Progenitor cell of endocrine pancreas (in vitro differentiated cells): ENCODE results near the gene GABBR2. TPM values are rescaled to one million over a fixed set of nuclear protein-coding genes. Genes with fewer than 3 reads are reported as not detected.

Source experiments
- DNase-seq: peaks from one replicate; pipeline ENCODE4 v3.0.0; 2021; ENCODE audit warnings: low spot score; ENCODE audit not compliant: unreplicated experiment
- H3K27ac Mint-ChIP-seq: 2 replicates; pipeline ENCODE4 v1.8.0; 2021; ENCODE audit warnings: mild to moderate bottlenecking, moderate library complexity, mixed read lengths
- H3K27me3 Mint-ChIP-seq: 2 replicates; pipeline ENCODE4 v1.8.0; 2021; ENCODE audit warnings: mixed read lengths
- H3K36me3 Mint-ChIP-seq: 2 replicates; pipeline ENCODE4 v1.8.0; 2022; ENCODE audit warnings: mixed read lengths; ENCODE audit not compliant: insufficient read depth
- H3K4me1 Mint-ChIP-seq: 2 replicates; pipeline ENCODE4 v1.8.0; 2021; ENCODE audit warnings: low read depth, mixed read lengths
- H3K4me3 Mint-ChIP-seq: 2 replicates; pipeline ENCODE4 v1.8.0; 2021; ENCODE audit warnings: low read depth, mild to moderate bottlenecking, moderate library complexity, mixed read lengths
- H3K9me3 Mint-ChIP-seq: 2 replicates; pipeline ENCODE4 v1.8.0; 2021; ENCODE audit warnings: low read depth, mixed read lengths
- total RNA-seq: library from RNA; stranded (reverse); gene quantifications from 2 replicates; pipeline ENCODE4 v1.2.1, GENCODE V29; 2021
- TF ChIP-seq, protein P1 (sequence below): fragments of 200-600 bp; sonication (generic); IDR thresholded peaks from one replicate; pipeline ENCODE4 v1.5.0; 2021; ENCODE audit warnings: antibody characterized with exemption, mild to moderate bottlenecking; ENCODE audit not compliant: unreplicated experiment

GABBR2 gene
- total RNA-seq, 1 donor from 2014 or later: 0.84 TPM

DNA sequence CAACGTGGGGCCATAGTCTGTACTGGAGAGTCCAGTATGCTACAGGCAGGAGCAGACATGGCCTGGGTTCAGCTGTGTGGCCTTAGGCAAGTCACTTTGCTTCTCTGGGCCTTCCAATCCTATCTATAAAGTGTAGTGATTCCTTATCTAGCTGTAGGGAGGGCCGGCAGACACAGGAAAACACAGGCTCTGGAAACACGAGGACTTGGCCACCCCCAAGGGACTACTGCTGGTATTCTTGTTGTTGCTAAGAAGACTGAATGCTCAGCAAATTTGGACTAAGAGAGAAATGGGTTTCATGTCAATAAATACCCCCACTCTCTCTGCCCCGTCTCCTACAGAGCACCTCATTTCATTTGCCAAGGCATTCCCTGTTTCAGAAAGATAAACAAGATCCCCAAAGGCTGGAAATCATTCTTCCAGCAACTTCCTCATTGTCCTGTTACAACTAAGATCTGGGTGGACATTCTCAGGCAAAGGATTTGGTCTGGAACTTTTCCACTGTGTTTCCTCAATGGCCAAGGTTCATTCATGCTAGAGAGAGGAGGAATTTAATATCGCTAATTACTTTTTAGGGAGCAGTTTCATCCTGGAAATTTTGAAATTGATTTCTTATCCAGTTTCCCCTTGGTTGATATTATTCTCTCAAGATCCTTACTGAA is 105.8 kb downstream of the GABBR2 start:
- no peak overlapping the region for H3K27ac Mint-ChIP-seq
- no peak overlapping the region for H3K4me3 Mint-ChIP-seq
- H3K27me3 Mint-ChIP-seq: peaks cover 8% of the 10 kb centered on the region
- TF ChIP-seq, protein P1, sequence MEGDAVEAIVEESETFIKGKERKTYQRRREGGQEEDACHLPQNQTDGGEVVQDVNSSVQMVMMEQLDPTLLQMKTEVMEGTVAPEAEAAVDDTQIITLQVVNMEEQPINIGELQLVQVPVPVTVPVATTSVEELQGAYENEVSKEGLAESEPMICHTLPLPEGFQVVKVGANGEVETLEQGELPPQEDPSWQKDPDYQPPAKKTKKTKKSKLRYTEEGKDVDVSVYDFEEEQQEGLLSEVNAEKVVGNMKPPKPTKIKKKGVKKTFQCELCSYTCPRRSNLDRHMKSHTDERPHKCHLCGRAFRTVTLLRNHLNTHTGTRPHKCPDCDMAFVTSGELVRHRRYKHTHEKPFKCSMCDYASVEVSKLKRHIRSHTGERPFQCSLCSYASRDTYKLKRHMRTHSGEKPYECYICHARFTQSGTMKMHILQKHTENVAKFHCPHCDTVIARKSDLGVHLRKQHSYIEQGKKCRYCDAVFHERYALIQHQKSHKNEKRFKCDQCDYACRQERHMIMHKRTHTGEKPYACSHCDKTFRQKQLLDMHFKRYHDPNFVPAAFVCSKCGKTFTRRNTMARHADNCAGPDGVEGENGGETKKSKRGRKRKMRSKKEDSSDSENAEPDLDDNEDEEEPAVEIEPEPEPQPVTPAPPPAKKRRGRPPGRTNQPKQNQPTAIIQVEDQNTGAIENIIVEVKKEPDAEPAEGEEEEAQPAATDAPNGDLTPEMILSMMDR: no peak
- no peak for DNase-seq
- H3K4me1 Mint-ChIP-seq: peaks cover 6% of the 10 kb centered on the region
- H3K36me3 Mint-ChIP-seq: no peaks in the 10 kb centered on the region
- no peaks in the 10 kb centered on the region for H3K9me3 Mint-ChIP-seq

DNA sequence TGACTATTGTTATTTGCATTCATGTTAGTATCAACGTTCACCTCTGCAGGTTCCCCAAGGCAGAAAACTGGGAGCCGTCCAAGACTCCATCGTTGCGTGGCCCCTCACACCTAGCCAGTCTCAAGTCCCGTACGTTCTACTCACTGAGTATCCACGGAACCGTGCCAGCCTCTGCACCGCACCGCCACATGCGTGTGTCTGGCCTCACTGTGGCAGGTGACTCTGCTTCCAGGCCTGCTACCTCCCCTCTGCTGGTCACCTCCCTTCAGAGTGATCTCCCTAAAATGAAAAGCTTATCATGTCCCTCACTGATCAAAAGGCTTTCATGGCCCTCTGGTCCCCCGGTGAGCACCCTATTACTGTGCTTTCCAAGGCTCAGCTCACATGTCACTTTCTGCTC is 108.1 kb downstream of the GABBR2 start:
- H3K4me1 Mint-ChIP-seq: peaks cover 6% of the 10 kb centered on the region
- H3K27me3 Mint-ChIP-seq: peaks cover 3% of the 10 kb centered on the region
- H3K9me3 Mint-ChIP-seq: no peaks in the 10 kb centered on the region
- no peak overlapping the region for H3K4me3 Mint-ChIP-seq
- DNase-seq: no peak
- H3K27ac Mint-ChIP-seq: no peak overlapping the region
- no peaks in the 10 kb centered on the region for H3K36me3 Mint-ChIP-seq
- TF ChIP-seq, protein P1: no peak

DNA sequence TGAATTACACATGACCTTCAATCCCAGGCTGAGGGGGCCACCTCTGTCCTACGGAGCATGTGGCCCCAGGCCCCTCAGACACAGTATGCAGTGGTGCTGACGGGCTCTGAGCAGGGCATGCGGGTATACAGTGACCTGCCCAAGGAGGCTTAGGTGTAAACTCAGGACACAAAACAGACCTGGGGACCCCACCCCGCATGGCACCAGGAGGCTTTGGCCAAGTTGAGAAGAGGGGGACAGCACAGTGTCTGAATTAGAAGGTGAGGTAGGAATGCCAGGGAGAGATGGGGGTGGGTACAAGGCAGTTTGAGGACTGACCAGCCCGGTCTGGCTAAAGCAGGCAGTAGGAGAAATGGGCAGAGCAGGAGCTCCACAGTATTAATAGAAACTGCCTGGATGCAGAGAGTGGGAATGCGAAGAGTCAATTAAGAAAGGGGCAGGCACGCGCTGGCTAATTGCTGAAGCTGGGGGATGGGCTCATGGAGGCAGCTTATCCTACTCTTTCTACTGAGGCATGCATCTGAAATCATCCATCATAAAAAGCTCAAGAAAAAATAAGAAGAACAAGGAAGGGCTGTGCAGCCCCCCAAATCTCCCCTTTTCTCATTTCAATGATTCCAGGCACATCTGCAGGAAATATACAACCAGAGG is 109.0 kb downstream of the GABBR2 start:
- no peaks in the 10 kb centered on the region for H3K9me3 Mint-ChIP-seq
- H3K4me3 Mint-ChIP-seq: no peak overlapping the region
- peaks cover 3% of the 10 kb centered on the region for H3K27me3 Mint-ChIP-seq
- TF ChIP-seq, protein P1: no peak
- no peak for DNase-seq
- no peaks in the 10 kb centered on the region for H3K36me3 Mint-ChIP-seq
- H3K4me1 Mint-ChIP-seq: peaks cover 8% of the 10 kb centered on the region
- H3K27ac Mint-ChIP-seq: no peak overlapping the region

DNA sequence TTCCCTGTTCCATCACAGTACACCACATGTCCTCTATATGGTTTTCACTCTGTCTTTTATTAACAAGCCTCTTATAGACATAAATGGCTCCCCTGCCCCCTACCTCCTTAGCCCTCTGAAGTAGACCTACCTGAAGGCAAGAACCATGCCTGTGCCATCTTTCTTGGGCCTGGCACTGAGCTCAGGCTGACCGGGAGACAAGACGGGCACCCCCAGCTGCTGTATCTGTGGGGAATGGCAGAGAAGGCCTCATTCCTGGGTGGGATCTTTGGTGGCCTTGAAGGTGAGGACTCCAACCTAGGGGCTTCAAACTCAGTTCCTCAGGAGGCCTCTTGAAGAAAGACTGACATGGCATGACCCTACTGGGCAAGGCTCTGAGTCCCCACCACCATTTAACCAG is 109.9 kb downstream of the GABBR2 start:
- no peak overlapping the region for H3K27ac Mint-ChIP-seq
- H3K4me3 Mint-ChIP-seq: no peak overlapping the region
- H3K27me3 Mint-ChIP-seq: peaks cover 3% of the 10 kb centered on the region
- no peaks in the 10 kb centered on the region for H3K9me3 Mint-ChIP-seq
- peaks cover 10% of the 10 kb centered on the region for H3K4me1 Mint-ChIP-seq
- no peak for DNase-seq
- no peaks in the 10 kb centered on the region for H3K36me3 Mint-ChIP-seq
- TF ChIP-seq, protein P1: no peak

DNA sequence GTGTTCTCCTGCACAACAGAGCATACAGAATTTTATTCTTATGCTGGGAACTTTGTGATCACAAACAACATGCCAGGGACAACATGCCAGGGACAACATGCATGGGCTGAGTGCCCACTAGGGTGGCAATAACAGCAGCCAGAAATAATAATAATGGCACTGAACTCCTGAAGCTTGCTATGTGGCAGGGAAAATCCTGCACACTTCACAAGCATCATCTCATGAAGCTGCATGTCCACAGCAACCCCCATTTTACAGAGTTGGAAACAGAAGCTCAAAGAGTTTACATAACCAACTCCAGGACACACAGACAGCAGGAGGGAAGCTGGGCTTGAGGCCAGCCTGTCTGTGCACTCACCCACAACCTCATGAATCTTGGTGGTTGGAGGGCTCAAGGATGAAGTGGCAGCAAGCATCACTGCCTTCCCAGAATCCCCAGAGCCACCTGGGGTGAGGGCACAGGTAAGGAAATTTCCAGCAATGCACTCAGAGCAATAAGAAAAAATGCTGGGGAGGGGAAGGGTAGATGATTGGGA is 111.4 kb downstream of the GABBR2 start:
- TF ChIP-seq, protein P1: no peak
- Mint-ChIP-seq H3K27ac (no peak overlapping the region), H3K27me3 (peaks cover 3% of the 10 kb centered on the region), H3K36me3 (no peaks in the 10 kb centered on the region), H3K4me3 (no peak overlapping the region), H3K4me1 (peaks cover 10% of the 10 kb centered on the region), H3K9me3 (no peaks in the 10 kb centered on the region)
- DNase-seq: no peak
